GM21717 (cell line): ENCODE measurements around the gene SCRN3.
"Not testable (repeated sequence)": the region's sequence is repeated elsewhere in the genome, so short reads cannot be mapped to it uniquely, and the experiment has no call there.

ENCODE experiments used
- ATAC-seq: cut with Tn5 transposase; IDR thresholded peaks from one replicate; pipeline ENCODE4 v1.9.1; 2021; ENCODE audit warnings: mild to moderate bottlenecking, moderate library complexity; ENCODE audit not compliant: unreplicated experiment

Gene SCRN3

GRCh38 chr2:174400853-174401252 lies 5.3 kb downstream of the SCRN3 start:
- ATAC-seq, result no peak

GRCh38 chr2:174403628-174404027 lies 8.1 kb downstream of the SCRN3 start:
- ATAC-seq, result no peak

GRCh38 chr2:174410039-174410438 lies 14.5 kb downstream of the SCRN3 start:
- ATAC-seq, result not testable (repeated sequence)

- no peak for ATAC-seq
Measured at GRCh38 chr2:174412256-174412655, 16.7 kb downstream of the SCRN3 start.

- ATAC-seq, result no peak
Measured at GRCh38 chr2:174428214-174428613, 32.7 kb downstream of the SCRN3 start.

GRCh38 chr2:174430066-174430465 lies 34.5 kb downstream of the SCRN3 start:
- no peak for ATAC-seq

- ATAC-seq, result no peak
Measured at GRCh38 chr2:174431902-174432301, 36.4 kb downstream of the SCRN3 start.

- no peak for ATAC-seq
Measured at GRCh38 chr2:174436351-174436750, 40.8 kb downstream of the SCRN3 start.

- ATAC-seq, result no peak
Measured at GRCh38 chr2:174438146-174438886, 42.8 kb downstream of the SCRN3 start.

- ATAC-seq, result no peak
Measured at GRCh38 chr2:174439323-174439722, 43.8 kb downstream of the SCRN3 start.

GRCh38 chr2:174439950-174440349 lies 44.4 kb downstream of the SCRN3 start:
- no peak for ATAC-seq

- no peak for ATAC-seq
Measured at GRCh38 chr2:174442546-174443510, 47.3 kb downstream of the SCRN3 start.

GRCh38 chr2:174444761-174445160 lies 49.2 kb downstream of the SCRN3 start:
- no peak for ATAC-seq

GRCh38 chr2:174445248-174445647 lies 49.7 kb downstream of the SCRN3 start:
- ATAC-seq, result no peak

- ATAC-seq, result no peak
Measured at GRCh38 chr2:174446531-174446930, 51.0 kb downstream of the SCRN3 start.

- no peak for ATAC-seq
Measured at GRCh38 chr2:174449033-174449432, 53.5 kb downstream of the SCRN3 start.

- ATAC-seq, result no peak
Measured at GRCh38 chr2:174450021-174450816, 54.7 kb downstream of the SCRN3 start.

GRCh38 chr2:174454566-174454965 lies 59.0 kb downstream of the SCRN3 start:
- no peak for ATAC-seq

- no peak for ATAC-seq
Measured at GRCh38 chr2:174461221-174461620, 65.7 kb downstream of the SCRN3 start.

- ATAC-seq, result no peak
Measured at GRCh38 chr2:174465327-174465726, 69.8 kb downstream of the SCRN3 start.

- ATAC-seq, result no peak
Measured at GRCh38 chr2:174473796-174474195, 78.3 kb downstream of the SCRN3 start.
